LoVo (cell line): ENCODE measurements around the gene ZBTB22.
A peak's percentile ranks its signal among the peaks of the same experiment; 100 is the strongest.
"Not testable (repeated sequence)": the region's sequence is repeated elsewhere in the genome, so short reads cannot be mapped to it uniquely, and the experiment has no call there.

Experiments
- DNase-seq: peaks from one replicate; pipeline ENCODE4 v3.0.0-alpha.2; 2016; ENCODE audit warnings: low spot score

ZBTB22 gene

GRCh38 chr6:33301877-33302276, 15.7 kb downstream of the ZBTB22 start:
- no peak for DNase-seq

GRCh38 chr6:33299237-33299944, 18.2 kb downstream of the ZBTB22 start:
- peak; percentile 92 for DNase-seq

GRCh38 chr6:33298773-33299236, 18.7 kb downstream of the ZBTB22 start, which contains the start of gene RGL2:
Gene RGL2 (minus strand): TSS chr6:33298942. CDS start chr6:33298610, 332 bp downstream.
- DNase-seq: no peak

- peak; percentile 49 for DNase-seq
These were observed 19.4 kb downstream of the ZBTB22 start for GRCh38 chr6:33297956-33298772.

- DNase-seq: no peak
These were observed 20.1 kb downstream of the ZBTB22 start for GRCh38 chr6:33297406-33297955.

GRCh38 chr6:33296797-33297405, 20.6 kb downstream of the ZBTB22 start:
- DNase-seq: no peak

- no peak for DNase-seq
These were observed 21.7 kb downstream of the ZBTB22 start for GRCh38 chr6:33295621-33296369.

GRCh38 chr6:33294086-33294823, 23.3 kb downstream of the ZBTB22 start:
- DNase-seq: no peak

GRCh38 chr6:33292996-33293682, 24.4 kb downstream of the ZBTB22 start:
- DNase-seq: no peak

GRCh38 chr6:33290459-33290858, 27.1 kb downstream of the ZBTB22 start:
- no peak for DNase-seq

- no peak for DNase-seq
These were observed 27.7 kb downstream of the ZBTB22 start for GRCh38 chr6:33289784-33290315.

- DNase-seq: peak; percentile 89
These were observed 28.4 kb downstream of the ZBTB22 start, which contains the start of the genes PFDN6 and WDR46 for GRCh38 chr6:33288921-33289783. Gene PFDN6 (plus strand): TSS chr6:33289601. CDS start chr6:33289857, 256 bp downstream. Gene WDR46 (minus strand): TSS chr6:33289239. CDS start chr6:33289170, 69 bp downstream.

GRCh38 chr6:33288141-33288920, 29.2 kb downstream of the ZBTB22 start:
- no peak for DNase-seq

- no peak for DNase-seq
These were observed 30.3 kb downstream of the ZBTB22 start for GRCh38 chr6:33286946-33287914.

- not testable (repeated sequence) for DNase-seq
These were observed 32.3 kb downstream of the ZBTB22 start for GRCh38 chr6:33285214-33285613.

- DNase-seq: no peak
These were observed 37.0 kb downstream of the ZBTB22 start for GRCh38 chr6:33280539-33280938.
